HCT116 (cell line): ENCODE results near the gene IGSF23. TPM values are rescaled to one million over a fixed set of nuclear protein-coding genes. Genes with fewer than 3 reads are reported as not detected.

Experiments used
- ATAC-seq: fragments of 200-7000 bp; cut with Tn5 transposase; 2 replicates; pipeline ENCODE4 v1.9.1; 2020; ENCODE audit warnings: mild to moderate bottlenecking, moderate library complexity
- BruUV-seq: library from RNA; stranded (reverse); fragments of 400-500 nt; replicated peaks from 2 replicates; lab custom pipeline; 2021; lab: Mats Ljungman, UMichigan
- CTCF ChIA-PET: fragments of 300-600 bp; sonication (Branson Sonifier 250); formaldehyde crosslinking; loops from one replicate; lab custom pipeline; 2021; ENCODE audit warnings: antibody characterized with exemption; lab: Charles Lee
- POLR2A ChIA-PET: fragments of 300-600, 350-600 bp; sonication (Branson Sonifier 250); formaldehyde crosslinking; loops from one replicate; lab custom pipeline; 2021; ENCODE audit warnings: antibody characterized with exemption; lab: Charles Lee
- RAD21 ChIA-PET, 2 experiments: fragments of 300-600 bp; sonication (Branson Sonifier 250); formaldehyde crosslinking; loops; one replicate each; lab custom pipeline; 2023; ENCODE audit warnings: low total read pairs in 2 of 2; ENCODE audit not compliant: uncharacterized antibody in 2 of 2, unreplicated experiment in 2 of 2, low non-redundant PET in 1 of 2; lab: Charles Lee
- DNase-seq: peaks from one replicate; pipeline ENCODE4 v3.0.0-alpha.2; 2010; ENCODE audit warnings: low read depth, low spot score
- H2AFZ ChIP-seq: fragments of 200-600 bp; shearing (Covaris generic), sonication (generic); 2 replicates; pipeline ENCODE4 v1.6.1; 2017; ENCODE audit warnings: low read depth, mixed run types, mixed read lengths, antibody characterized with exemption, low read length; ENCODE audit not compliant: poor library complexity, severe bottlenecking
- H3K27ac ChIP-seq: 2 replicates; pipeline ENCODE4 v1.5.1; 2012; ENCODE audit warnings: low read depth, low read length
- H3K27me3 ChIP-seq: fragments of 200-600 bp; sonication (generic); 2 replicates; pipeline ENCODE4 v1.6.1; 2016; ENCODE audit warnings: mixed run types, low read length, mixed read lengths; ENCODE audit not compliant: insufficient read depth
- H3K36me3 ChIP-seq, 2 experiments: fragments of 200-500 bp in 1 of 2; fragments of 200-600 bp in 1 of 2; sonication (Bioruptor generic) in 1 of 2; sonication (generic) in 1 of 2; 2 replicates each; pipeline versions ENCODE4 v1.5.1 to v1.6.1; 2014 to 2016; ENCODE audit warnings: low read length in 2 of 2, inconsistent platforms in 1 of 2, mixed read lengths in 1 of 2, mixed run types in 1 of 2; ENCODE audit not compliant: insufficient read depth in 2 of 2, control insufficient read depth in 1 of 2
- H3K4me1 ChIP-seq, 2 experiments: fragments of 200-600 bp in 1 of 2; sonication (generic) in 1 of 2; 2 replicates each; pipeline versions ENCODE4 v1.5.1 to v1.6.1; 2012 to 2017; ENCODE audit warnings: low read length in 2 of 2, inconsistent platforms in 1 of 2, mild to moderate bottlenecking in 1 of 2, mixed read lengths in 1 of 2, mixed run types in 1 of 2, moderate library complexity in 1 of 2; ENCODE audit not compliant: insufficient read depth in 2 of 2, control insufficient read depth in 1 of 2
- H3K4me2 ChIP-seq: fragments of 200-600 bp; sonication (generic); 2 replicates; pipeline ENCODE4 v1.6.1; 2017; ENCODE audit warnings: mixed run types, low read length, mixed read lengths
- H3K4me3 ChIP-seq, 2 experiments: fragments of 200-600 bp in 1 of 2; sonication (generic) in 1 of 2; replicated peaks in 1 of 2; 2 replicates each; pipeline ENCODE4 v1.5.1; 2011 to 2016; ENCODE audit warnings: low read length in 2 of 2, control low read depth in 1 of 2, low read depth in 1 of 2, mild to moderate bottlenecking in 1 of 2, mixed read lengths in 1 of 2, mixed run types in 1 of 2
- H3K79me2 ChIP-seq: fragments of 200-600 bp; sonication (generic); 2 replicates; pipeline ENCODE4 v1.6.1; 2017; ENCODE audit warnings: mild to moderate bottlenecking, mixed run types, low read length, moderate library complexity, mixed read lengths; ENCODE audit not compliant: insufficient read depth
- H3K9ac ChIP-seq: fragments of 200-600 bp; sonication (generic); 2 replicates; pipeline ENCODE4 v1.6.1; 2016; ENCODE audit warnings: low read length, mixed read lengths
- H3K9me2 ChIP-seq: fragments of 200-600 bp; sonication (generic), shearing (Covaris generic); 2 replicates; pipeline ENCODE4 v1.6.1; 2017; ENCODE audit warnings: mixed run types, mild to moderate bottlenecking, moderate library complexity; ENCODE audit not compliant: insufficient read depth
- H3K9me3 ChIP-seq, 2 experiments: fragments of 200-500 bp in 1 of 2; fragments of 200-600 bp in 1 of 2; sonication (Bioruptor generic) in 1 of 2; sonication (generic) in 1 of 2; 2 replicates each; pipeline ENCODE4 v1.6.1; 2014 to 2017; ENCODE audit warnings: low read length in 2 of 2, mixed read lengths in 2 of 2, inconsistent platforms in 1 of 2, low read depth in 1 of 2, mild to moderate bottlenecking in 1 of 2, mixed run types in 1 of 2, moderate library complexity in 1 of 2; ENCODE audit not compliant: control insufficient read depth in 1 of 2, insufficient read depth in 1 of 2
- H4K20me1 ChIP-seq: fragments of 200-600 bp; sonication (generic), shearing (Covaris generic); 2 replicates; pipeline ENCODE4 v1.6.1; 2017; ENCODE audit warnings: mixed run types, mild to moderate bottlenecking, moderate library complexity; ENCODE audit not compliant: insufficient read depth
- CBX3 ChIP-seq: IDR thresholded peaks from 2 replicates; pipeline ENCODE4 v1.6.1; 2012; ENCODE audit warnings: low read depth
- CEBPB ChIP-seq: IDR thresholded peaks from 2 replicates; pipeline ENCODE4 v1.6.1; 2012; ENCODE audit warnings: low read depth
- EGR1 ChIP-seq: IDR thresholded peaks from 2 replicates; pipeline ENCODE4 v1.6.1; 2012; ENCODE audit warnings: low read depth
- ELF1 ChIP-seq: IDR thresholded peaks from 2 replicates; pipeline ENCODE4 v1.6.1; 2012; ENCODE audit warnings: low read depth, borderline replicate concordance
- EZH2 ChIP-seq: fragments of 200-600 bp; sonication (generic); IDR thresholded peaks from 2 replicates; pipeline ENCODE4 v1.6.1; 2017; ENCODE audit warnings: antibody characterized with exemption, mixed run types
- EZH2phosphoT487 ChIP-seq: fragments of 200-600 bp; IDR thresholded peaks from 2 replicates; pipeline ENCODE4 v1.6.1; 2018; ENCODE audit warnings: antibody characterized with exemption, borderline replicate concordance
- FOSL1 ChIP-seq: IDR thresholded peaks from 2 replicates; pipeline ENCODE4 v1.6.1; 2012; ENCODE audit warnings: low read depth
- JUND ChIP-seq: IDR thresholded peaks from 2 replicates; pipeline ENCODE4 v1.6.1; 2012
- POLR2AphosphoS5 ChIP-seq: IDR thresholded peaks from 2 replicates; pipeline ENCODE4 v1.6.1; 2011; ENCODE audit warnings: mild to moderate bottlenecking, low read depth, low read length, moderate library complexity
- RAD21 ChIP-seq: IDR thresholded peaks from 2 replicates; pipeline ENCODE4 v1.6.1; 2012; ENCODE audit warnings: low read depth, mild to moderate bottlenecking
- SIN3A ChIP-seq: IDR thresholded peaks from 2 replicates; pipeline ENCODE4 v1.6.1; 2012; ENCODE audit warnings: low read depth
- SP1 ChIP-seq: IDR thresholded peaks from 2 replicates; pipeline ENCODE4 v1.6.1; 2012; ENCODE audit warnings: low read depth
- SRF ChIP-seq: IDR thresholded peaks from 2 replicates; pipeline ENCODE4 v1.6.1; 2012; ENCODE audit warnings: low read depth
- YY1 ChIP-seq: IDR thresholded peaks from 2 replicates; pipeline ENCODE4 v1.6.1; 2011; ENCODE audit warnings: low read length, low read depth, moderate library complexity, mild to moderate bottlenecking; ENCODE audit not compliant: insufficient replicate concordance; ENCODE audit errors: extremely low read depth
- ZNF274 ChIP-seq: fragments of 200-500 bp; sonication (Bioruptor generic); IDR thresholded peaks from 2 replicates; pipeline ENCODE4 v1.6.1; 2014; ENCODE audit warnings: mild to moderate bottlenecking, low read depth, low read length, inconsistent platforms
- intact Hi-C: fragments of 100-400 bp; cut with micrococcal nuclease; formaldehyde crosslinking; loops from 2 replicates; pipeline ENCODE4 v1.10.0; 2022
- total RNA-seq: library from RNA; stranded (reverse); gene quantifications from one replicate; pipeline ENCODE4 v1.2.1, GENCODE V29; 2021; ENCODE audit not compliant: unreplicated experiment
- TF ChIP-seq, protein P1 (sequence below), 3 experiments: fragments of 200-600 bp in 1 of 3; sonication (generic) in 1 of 3; IDR thresholded peaks in 2 of 3; conservative IDR thresholded peaks in 1 of 3; 2 replicates each; pipeline ENCODE4 v1.5.1; 2012 to 2017; ENCODE audit warnings: low read depth in 2 of 3, low read length in 2 of 3, antibody characterized with exemption in 1 of 3, borderline replicate concordance in 1 of 3, control low read depth in 1 of 3, mild to moderate bottlenecking in 1 of 3, mixed read lengths in 1 of 3, mixed run types in 1 of 3, moderate library complexity in 1 of 3; ENCODE audit not compliant: insufficient read depth in 1 of 3

Gene IGSF23
- total RNA-seq, 1 experiment from 2014 or later: not detected

DNA sequence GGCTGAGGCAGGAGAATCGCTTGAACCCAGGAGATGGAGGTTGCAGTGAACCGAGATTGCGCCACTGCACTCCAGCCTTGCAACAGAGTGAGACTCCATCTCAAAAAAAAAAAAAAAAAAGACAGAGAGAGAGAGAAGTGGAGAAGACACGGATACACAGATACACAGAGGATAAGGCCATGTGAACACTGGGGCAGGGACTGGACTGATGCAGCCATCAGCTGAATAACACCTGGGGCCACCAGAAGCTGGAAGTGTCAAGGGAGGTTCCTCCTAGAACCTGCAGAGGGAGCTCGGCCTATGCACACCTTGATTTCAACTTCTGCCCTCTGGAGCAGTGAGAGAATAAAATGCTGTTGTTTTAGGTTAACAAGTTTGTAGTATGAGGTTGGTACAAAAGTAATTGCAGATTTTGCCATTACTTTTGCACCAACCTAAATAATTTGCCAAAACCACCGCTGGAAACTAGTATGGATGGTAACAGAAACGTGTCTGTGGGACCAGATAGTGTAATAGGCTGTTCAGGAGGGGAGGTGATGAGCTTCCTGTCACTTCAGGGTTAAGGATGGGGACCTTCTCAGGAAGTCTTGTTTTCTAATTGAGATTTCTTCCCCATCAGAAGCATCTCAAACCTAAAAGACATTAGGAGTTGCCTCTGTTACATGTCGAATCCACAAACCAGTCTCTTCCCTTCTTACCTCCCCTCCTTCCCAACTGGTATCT, 36.4 kb upstream of the IGSF23 start:
- H3K27me3 ChIP-seq: no peaks in the 10 kb centered on the region
- BruUV-seq: no TSS peak
- POLR2A ChIA-PET: interaction anchor here (0.8 to 1.3 kb wide), 3 partner anchors 11 to 79 kb away, joined by 3 to 8 read pairs (median 3); partner anchors contain the start of gene PVR
- H3K4me3 ChIP-seq: no peak overlapping the region
- intact Hi-C loops: loop anchor here (1.0 to 2.0 kb wide), 2 partner anchors 80 to 194 kb away; no protein-coding TSS in a partner anchor
- no peak overlapping the region for H3K27ac ChIP-seq
- RAD21 ChIA-PET: interaction anchor here (0.7 to 1.3 kb wide), 7 partner anchors 77 to 194 kb away, joined by 3 to 6 read pairs (median 5); no protein-coding TSS in a partner anchor
- peak; percentile 97 for ATAC-seq
- no peaks in the 10 kb centered on the region for H3K79me2 ChIP-seq
- no peak overlapping the region for H3K4me2 ChIP-seq
- H4K20me1 ChIP-seq: no peaks in the 10 kb centered on the region
- H2AFZ ChIP-seq: peak overlapping the region; percentile 70
- peak; percentile 39 for DNase-seq
- TF ChIP-seq EGR1 (no peak), JUND (no peak), EZH2phosphoT487 (no peak), SRF (no peak), POLR2AphosphoS5 (no peak), SP1 (no peak), SIN3A (no peak), CBX3 (0 out of 2 replicates have a peak, but pooled peaks have one; percentile 16), YY1 (no peak), RAD21 (peak; percentile 89), CEBPB (no peak), EZH2 (no peak), FOSL1 (no peak), ELF1 (no peak), ZNF274 (no peak)
- TF ChIP-seq, protein P1, sequence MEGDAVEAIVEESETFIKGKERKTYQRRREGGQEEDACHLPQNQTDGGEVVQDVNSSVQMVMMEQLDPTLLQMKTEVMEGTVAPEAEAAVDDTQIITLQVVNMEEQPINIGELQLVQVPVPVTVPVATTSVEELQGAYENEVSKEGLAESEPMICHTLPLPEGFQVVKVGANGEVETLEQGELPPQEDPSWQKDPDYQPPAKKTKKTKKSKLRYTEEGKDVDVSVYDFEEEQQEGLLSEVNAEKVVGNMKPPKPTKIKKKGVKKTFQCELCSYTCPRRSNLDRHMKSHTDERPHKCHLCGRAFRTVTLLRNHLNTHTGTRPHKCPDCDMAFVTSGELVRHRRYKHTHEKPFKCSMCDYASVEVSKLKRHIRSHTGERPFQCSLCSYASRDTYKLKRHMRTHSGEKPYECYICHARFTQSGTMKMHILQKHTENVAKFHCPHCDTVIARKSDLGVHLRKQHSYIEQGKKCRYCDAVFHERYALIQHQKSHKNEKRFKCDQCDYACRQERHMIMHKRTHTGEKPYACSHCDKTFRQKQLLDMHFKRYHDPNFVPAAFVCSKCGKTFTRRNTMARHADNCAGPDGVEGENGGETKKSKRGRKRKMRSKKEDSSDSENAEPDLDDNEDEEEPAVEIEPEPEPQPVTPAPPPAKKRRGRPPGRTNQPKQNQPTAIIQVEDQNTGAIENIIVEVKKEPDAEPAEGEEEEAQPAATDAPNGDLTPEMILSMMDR (IDR thresholded peaks at IDR 0.05 in 2 of 3, conservative IDR thresholded peaks at IDR 0.05 in 1 of 3; ENCODE audit: borderline replicate concordance in 1 of 3, insufficient read depth in 1 of 3, low read depth in 2 of 3, low read length in 2 of 3): peak; percentile 84 to 91 (median 85)
- no peaks in the 10 kb centered on the region for H3K9me2 ChIP-seq
- peaks cover 0 to 3% of the 10 kb centered on the region in 2 experiments; a peak in 1 of 4 replicates for H3K4me1 ChIP-seq
- CTCF ChIA-PET: interaction anchor here (0.6 to 2.0 kb wide), 12 partner anchors 8 to 198 kb away, joined by 3 to 19 read pairs (median 6); no protein-coding TSS in a partner anchor
- H3K9me3 ChIP-seq: no peaks in the 10 kb centered on the region
- no peaks in the 10 kb centered on the region for H3K36me3 ChIP-seq
- H3K9ac ChIP-seq: no peak overlapping the region
